Eye (tissue), 1 donor: ENCODE results near the gene SUN1.
"Not testable (repeated sequence)": the region's sequence is repeated elsewhere in the genome, so short reads cannot be mapped to it uniquely, and the experiment has no call there.

Experiments
- DNase-seq: peaks from one replicate; pipeline ENCODE4 v3.0.0-alpha.2; 2015

The SUN1 gene

DNA sequence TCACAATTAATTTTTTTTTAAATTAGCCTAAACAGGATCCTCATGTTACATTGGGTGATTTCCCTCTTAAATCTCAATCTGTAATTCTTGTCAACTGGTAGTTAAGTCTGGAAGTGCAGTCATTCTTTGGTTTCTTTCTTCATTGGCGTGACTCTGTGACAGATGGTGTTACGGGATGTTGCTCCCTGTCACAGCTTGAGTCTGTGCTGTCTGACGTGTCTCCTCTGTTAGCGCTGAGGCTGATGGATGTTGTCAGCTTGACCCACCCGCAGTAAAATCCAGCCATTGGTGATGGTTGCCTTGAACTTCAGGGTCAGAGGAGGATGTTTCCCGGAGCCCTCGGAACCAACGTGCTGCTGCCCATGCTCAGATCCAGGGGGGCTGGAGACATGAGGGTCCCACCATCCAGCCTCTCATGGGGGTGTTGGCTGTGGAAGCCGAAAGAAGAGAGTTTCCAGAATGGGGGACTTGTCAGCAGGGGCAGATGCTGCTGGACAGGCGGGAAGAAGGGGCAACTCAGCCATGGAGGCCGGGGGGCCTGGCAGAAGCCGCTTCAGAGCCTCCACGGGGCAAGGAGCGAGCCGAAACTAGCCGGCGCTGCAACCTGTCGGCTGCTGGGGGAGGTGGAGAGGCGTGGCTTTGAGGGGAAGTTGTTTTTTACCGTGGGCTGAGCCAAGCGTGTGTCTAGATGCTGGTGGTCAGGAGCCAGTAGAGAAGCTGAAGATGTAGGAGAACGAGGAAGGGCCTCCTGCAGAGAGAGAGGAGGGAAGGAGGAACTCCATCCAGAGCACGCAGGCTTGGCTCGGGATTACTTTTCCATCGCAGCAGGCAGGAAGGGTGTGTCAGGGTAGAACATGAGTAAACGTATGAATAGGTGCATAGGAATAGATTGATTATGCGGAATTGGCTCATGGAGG, 3.5 kb downstream of the SUN1 start:
- DNase-seq: peak; percentile 74

DNA sequence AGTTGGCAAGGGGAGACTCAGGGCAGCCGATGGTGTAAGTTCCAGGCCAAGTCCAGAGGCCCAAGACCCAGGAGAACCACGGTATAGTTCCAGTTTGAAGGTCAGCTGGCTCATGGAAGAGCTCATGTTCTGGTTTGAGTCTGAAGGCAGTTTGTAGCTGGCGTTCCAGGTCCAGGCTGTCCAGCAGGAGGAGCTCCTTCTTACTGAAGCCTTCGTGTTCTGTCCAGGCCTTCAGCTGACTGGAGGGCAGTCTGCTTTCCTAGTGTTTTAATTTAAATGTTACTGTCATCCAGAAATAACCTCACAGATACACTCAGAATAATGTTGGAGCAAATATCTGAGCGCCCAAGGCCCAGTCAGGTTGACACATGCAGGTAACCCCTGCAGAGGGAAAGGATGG, 4.2 kb downstream of the SUN1 start:
- DNase-seq: no peak

DNA sequence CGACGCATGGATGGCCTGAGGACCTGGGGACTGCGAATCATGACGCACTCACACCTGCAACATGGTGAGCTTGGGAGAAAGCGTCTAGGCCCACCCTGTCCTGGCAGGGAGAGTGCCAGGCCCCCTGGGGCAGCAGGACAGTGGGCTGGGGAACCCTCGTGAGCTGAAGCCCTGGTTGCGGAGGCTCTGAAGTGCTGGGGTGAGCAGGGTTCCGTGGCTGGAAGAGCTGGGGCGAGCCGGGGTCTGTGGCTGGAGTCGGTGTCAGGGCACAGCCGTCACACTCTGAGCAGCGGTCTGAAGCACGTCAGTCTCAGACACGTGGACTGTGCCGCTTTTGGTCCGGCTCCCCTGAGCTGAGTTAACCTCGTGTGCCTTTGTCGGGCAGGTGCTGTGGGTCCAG, 4.7 kb downstream of the SUN1 start:
- no peak for DNase-seq

DNA sequence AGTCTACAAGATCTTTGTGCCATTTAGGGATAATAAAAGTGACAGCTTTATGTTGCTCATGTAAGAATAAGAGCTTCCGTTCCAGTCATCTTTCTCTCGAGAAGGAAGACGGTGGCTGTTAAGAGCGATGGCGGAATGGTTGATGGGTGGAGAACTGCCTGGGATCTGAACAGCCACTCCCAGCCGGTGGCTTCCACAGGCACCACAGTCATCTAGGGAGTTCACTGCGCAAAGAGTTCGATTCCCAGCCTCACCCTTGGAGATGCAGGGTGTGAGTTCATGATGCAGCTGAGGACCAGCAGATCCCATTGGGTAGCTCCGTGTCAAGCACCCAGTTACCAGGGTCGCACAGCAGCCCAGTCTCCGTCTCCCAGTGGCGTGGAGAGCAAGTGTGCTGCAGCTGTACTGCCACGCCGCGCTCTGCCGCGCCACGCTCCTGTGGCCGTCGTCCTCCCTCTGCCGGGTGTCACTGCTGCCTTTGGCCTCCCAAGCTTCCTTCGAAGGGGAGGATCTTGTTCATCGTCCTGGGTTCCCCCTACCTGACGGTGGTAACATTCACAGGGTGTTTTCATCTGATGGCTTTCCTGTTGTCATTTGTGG, 7.8 kb downstream of the SUN1 start:
- DNase-seq: no peak

DNA sequence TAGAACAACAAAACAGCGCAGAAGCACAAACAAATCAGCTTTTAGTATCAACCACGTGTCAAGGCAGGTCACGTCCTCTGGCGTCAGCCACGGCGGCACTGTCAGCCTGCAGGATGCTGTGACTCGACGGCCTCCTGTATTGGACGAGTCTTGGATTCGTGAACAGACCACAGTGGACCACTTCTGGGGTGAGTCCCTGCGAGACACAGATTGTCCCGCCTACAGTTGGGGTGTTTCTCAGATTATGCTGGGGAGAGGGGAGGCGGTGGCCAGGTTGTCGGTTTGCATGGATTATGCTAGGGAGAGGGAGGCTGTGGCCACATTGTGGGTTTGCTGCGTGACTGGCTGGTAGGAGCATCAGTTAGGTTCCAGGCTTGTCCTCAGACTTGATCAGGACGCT, 9.7 kb downstream of the SUN1 start:
- DNase-seq: no peak

DNA sequence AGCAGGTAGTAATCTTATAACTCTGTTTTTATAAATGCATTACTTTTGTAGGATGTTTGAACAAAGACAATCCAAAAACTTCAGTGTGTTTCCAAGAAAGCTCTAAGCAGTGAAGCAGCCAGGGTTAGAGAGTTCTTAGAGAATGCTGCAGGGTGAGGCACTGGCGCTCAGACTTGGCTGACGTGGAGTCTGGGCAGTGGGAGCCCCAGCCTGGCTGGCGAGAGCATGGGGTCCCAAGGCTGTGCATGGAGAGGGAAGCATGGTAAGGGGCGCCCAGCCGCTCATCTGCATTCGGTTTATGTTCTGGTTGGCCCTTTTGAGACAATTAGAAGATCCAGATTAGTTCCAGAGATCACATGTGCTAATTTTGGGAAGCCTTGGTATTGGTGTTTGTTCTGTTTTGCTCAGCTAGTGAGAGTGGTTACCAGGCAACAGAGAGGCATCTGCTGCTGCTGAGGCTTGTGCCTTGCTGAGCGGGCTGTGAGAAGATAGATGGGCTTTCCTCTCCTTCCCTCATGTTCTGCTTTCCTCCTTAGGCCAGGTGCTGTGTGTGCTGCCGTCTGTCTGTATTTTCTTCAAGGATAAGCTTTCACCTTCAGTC, 10.3 kb downstream of the SUN1 start:
- no peak for DNase-seq

DNA sequence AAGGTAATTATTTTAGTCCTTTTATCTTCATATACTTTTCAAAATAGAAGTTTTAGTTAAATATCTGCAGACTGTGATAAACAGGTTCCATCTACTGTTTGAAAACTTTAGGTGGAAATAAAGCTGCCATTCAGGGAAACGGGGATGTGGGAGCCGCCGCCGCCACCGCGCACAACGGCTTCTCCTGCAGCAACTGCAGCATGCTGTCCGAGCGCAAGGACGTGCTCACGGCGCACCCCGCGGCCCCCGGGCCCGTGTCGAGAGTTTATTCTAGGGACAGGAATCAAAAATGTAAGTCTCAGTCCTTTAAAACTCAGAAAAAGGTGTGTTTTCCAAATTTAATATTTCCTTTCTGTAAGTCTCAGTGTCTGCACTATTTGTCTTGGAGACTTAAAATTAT, 11.0 kb downstream of the SUN1 start:
- no peak for DNase-seq

DNA sequence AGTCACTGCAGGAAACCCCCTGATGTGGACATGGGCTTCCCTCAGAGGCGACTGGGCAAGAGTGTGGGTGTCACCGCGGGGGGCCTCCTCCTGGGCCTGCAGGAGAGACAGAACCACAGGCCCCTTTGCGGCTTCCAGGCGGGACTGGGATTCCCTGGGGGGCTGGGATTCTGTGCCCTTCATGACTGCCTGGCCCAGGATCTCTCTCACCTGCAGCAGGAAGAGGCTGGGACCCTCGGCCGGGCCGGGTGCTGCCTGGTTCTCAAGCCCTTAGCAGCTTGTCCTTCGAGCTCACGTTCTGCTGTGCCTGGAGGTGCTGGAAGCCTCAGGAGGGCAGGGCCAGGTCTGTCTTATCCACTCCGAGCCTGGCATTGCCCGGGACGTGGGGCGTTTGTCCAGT, 11.8 kb downstream of the SUN1 start:
- DNase-seq: no peak

DNA sequence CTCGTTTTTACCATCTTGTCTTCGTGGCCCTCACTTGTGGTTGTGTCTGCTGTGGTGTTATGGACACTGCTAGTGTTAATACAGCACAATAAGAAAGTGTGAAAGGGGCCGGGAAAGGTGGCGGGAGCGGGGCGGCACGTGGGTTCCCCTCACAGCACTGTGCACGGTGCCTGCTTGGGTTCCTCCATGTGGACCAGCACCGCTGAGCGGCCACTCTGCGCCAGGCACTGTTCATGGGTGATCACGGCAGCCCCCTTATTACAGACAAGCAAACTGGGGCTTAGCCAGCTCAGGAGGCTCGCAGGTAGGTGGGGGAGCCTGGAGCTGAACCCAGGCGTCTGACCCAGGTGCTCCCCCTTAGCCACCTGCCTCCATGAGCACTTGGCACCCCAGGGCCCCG, 12.2 kb downstream of the SUN1 start:
- DNase-seq: no peak

DNA sequence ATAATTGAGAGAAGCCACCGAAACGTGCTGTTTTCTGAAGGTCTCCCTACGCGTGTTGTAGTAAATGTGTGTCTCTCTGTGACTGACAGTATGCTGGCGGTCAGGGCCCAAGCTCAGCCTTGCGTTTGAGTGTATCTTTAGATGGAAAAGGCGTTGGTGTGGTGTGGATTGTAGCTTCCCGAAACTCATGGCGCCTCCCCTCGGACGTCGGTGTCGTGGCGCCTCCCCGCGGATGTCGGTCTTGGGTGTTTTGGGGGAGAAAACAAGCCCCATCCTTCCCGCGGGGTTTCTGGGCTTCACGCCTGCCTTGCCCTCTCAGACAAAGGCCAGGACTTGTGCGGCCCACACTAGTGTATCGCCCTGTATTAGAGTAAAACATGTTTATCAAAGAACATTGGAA, 12.8 kb downstream of the SUN1 start:
- DNase-seq: no peak

DNA sequence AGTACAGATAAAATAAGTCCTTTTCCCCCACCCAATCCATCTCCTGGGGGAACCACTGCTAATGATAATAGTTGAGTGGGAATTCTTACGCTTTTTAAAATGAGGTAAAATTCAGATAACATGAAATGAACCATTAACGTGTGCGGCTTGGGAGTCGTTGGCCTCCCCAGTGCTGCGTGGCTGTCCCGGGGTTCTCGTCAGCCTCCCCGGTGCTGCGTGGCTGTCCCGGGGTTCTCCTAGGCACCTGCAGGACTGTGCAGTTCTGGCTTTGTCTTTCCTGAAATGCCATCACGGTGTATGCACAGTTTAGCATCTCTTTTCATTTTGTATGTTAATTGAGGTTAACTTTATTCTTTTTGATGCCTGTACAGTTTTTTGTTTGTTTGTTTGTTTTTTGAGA, 13.5 kb downstream of the SUN1 start:
- no peak for DNase-seq

DNA sequence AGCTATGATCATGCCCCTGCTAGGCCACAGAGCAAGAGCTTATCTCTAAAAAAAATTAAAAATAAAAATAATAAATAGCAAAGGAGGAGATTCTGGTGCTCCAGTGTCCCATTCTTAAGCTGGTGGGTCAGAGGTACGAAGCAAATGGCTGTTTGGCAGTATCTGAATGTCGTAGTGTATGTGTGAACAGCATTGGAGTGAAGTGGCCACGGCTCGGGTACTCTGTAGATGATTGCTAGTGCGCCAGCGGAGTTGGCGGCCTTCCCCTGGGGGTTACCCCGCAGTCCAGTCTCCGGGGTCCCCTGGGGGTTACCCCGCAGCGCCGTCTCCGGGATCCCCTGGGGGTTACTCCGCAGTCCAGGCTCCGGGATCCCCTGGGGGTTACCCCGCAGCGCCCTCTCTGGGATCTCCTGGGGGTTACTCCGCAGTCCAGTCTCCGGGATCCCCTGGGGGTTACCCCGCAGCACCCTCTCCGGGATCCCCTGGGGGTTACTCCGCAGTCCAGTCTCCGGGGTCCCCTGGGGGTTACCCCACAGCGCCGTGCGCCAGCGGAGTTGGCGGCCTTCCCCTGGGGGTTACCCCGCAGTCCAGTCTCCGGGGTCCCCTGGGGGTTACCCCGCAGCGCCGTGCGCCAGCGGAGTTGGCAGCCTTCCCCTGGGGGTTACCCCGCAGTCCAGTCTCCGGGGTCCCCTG, 14.8 kb downstream of the SUN1 start:
- not testable (repeated sequence) for DNase-seq

DNA sequence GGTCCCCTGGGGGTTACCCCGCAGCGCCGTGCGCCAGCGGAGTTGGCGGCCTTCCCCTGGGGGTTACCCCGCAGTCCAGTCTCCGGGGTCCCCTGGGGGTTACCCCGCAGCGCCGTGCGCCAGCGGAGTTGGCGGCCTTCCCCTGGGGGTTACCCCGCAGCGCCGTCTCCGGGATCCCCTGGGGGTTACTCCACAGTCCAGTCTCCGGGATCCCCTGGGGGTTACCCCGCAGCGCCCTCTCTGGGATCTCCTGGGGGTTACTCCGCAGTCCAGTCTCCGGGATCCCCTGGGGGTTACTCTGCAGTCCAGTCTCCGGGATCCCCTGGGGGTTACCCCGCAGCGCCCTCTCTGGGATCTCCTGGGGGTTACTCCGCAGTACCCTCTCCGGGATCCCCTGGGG, 15.5 kb downstream of the SUN1 start:
- not testable (repeated sequence) for DNase-seq

DNA sequence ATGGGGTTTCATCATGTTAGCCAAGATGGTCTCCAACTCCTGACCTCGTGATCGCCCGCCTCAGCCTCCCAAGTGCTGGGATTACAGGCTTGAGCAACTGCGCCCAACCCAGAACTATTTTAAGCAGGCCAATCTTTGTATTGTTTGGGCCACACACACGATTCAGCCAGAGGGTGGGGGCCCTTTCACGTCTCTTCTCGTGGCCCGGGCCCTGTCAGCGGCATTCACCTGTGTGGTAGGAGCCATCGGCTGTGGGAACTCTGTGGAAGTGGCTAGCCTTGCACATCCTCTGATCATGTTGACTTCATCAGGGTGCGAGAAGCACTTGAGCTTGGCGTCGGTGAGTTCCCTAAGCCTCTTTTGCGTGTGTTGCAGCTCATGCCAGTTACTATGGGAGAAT, 16.9 kb downstream of the SUN1 start:
- DNase-seq: no peak

DNA sequence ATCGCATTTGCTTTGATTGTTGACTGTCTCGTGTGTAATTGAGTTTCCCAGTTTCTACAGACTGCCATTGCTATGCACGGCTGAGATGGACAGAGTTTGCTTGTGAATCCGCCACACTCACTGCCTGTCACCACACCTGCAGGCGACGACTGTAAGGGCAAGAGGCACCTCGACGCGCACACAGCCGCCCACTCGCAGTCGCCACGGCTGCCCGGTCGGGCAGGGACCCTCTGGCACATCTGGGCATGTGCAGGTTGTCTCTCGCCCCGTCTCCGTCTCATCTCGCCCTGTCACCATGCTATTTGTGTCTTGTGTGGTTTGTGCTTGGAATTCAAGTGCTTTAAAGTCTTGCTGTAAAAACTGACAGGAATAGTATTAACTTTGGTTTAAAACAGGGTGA, 17.5 kb downstream of the SUN1 start:
- DNase-seq: no peak

DNA sequence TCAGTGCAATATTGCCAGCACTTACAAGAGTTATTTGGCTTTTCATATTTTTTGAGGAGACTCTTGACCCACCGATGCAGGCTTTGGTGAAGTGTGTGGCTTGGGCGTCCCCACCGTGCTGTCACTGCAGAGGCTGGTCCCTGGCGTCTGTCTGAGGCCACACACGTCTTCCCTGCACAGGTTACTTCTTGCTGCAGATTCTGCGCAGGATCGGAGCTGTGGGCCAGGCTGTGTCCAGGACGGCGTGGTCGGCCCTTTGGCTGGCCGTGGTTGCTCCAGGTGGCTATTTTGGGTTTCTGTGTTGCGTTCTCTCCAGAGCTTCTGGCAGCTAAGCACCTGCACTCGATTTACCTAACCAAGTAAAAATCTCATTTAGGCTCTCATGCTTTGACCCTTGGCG, 18.9 kb downstream of the SUN1 start:
- no peak for DNase-seq

DNA sequence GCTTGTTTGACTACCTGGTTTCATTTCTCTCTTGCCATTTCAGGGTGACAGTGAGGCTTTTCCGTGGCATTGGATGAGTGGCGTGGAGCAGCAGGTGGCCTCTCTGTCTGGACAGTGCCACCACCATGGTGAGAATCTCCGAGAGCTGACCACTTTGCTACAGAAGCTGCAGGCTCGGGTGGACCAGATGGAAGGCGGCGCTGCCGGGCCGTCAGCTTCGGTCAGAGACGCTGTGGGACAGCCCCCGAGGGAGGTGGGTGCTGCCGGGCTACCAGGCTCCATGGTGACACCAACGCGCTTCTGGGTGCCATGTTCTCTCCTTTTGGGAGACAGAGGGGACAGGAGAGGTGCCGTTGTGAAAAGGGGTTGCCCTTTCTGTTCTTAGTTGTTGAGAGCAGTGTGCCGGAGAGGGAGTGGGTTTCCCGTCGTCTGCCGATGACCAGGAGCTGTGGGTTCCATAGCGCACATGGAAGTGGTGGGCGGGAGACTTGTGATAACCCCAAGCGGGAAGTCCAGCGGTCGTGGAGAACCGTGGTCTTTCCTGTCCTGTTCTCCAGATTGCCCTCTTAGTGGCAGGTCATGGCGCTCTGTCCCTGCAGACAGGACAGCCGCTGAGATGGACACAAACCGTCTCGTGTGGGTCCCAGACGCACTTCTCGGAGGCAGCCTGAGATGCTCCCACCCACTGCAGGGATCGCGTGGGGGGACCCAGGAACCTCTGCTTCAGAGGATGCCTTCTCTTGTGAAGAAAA, 21.3 kb downstream of the SUN1 start:
- no peak for DNase-seq

DNA sequence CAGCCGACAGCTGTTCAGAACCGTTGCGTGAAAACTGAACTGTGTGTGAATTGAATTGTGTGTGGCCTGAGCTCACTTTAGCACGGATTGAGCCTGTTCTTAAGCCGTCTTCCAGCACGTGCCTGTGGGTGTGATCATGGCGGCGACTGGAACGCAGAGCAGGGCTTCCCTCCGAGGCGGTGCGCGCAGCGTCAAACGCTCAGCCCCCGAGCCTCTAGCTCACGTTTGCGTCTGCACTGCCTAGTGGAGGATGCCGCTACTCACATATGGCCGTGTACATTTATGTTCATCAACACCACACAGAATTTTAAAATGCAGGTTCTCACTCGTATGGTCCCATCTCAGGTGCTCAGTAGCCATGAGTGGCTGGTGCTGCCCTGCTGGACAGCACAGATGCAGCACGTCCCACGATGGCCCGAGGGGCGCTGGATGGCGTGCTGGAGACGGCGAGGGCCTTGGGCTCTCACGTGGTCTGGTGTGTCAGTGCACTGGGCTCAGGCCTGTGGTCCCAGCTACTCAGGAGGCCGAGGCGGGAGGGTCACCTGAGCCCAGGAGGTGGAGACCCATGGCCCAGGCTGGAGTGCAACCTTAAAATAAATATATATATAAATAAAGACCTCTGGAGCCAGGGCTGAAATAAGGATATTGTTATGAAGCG, 22.0 kb downstream of the SUN1 start:
- DNase-seq: no peak

DNA sequence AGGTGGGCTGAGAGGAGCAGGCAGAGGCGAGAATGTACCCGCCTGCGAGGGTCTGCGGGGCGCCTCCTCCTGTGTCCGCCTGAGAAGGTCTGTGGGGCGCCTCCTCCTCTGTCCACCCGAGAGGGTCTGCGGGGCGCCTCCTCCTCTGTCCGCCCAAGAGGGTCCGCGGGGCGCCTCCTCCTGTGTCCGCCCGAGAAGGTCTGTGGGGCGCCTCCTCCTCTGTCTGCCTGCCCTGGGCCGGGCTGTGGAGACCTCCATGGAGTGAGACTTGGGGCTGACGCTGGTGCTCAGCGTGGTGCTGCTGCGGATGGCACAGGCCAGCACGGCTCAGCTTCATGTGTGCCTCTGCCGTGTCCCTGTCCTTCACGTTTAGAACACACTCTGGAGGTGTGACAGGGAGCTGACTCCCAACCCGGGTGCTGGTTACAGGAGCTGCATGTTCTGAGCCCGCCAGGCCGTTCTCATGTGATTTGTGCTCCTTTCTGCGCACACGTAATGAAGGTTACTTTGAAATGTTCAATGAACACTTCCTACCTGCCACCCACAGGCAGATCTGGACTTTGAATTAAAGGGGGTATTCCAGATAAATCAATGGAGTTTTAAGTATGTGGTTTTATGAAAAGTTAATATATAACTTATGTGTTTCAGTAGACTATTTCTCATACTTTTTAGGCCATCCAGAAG, 23.6 kb downstream of the SUN1 start:
- DNase-seq: no peak

DNA sequence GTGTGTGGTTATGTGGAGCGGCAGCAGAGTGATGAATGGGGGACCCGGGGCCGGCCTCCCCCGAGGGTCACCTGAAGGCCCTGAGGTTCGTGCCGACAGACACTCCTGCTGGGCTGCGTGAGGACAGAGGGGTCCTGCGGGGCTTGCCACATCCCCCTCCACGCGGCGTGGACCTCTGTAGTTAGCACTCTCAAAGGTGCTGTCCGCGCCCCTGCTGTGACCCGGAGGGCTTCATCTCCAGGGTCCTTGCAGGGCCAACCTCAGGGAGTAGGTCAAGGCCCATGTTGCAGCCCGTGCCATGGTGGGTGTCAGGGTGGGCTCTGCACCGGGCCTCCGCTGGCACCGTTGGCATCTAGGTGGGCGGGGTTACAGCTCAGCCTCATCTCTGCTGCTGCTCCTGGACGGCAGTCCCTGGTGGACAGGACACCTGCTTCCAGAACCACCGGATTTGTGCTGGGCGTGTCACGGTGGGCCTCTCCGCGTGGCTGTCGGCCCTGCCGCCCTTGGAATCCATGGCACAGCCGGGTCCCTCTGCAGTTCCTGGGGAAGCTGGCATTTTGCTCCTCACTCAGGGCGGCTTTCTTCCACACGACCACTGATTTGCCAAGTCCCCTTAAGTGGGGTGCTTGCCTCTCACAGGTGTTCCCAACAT, 24.3 kb downstream of the SUN1 start:
- DNase-seq: no peak

DNA sequence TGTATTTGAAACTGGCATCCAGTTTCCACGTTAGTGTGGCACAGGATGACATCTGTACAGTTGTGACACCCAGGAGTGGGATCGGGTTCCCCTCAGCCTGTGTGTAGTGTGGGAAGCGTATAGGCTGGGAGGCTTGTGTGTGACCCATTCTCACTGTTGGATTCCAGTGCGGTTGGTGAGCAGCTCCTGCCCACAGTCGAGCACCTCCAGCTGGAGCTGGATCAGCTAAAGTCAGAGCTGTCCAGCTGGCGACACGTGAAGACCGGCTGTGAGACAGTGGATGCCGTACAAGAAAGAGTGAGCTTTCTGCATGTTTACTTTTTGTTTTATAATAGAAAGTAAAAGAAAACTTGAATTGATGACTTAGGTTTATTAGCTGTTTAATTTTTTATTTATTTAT, 25.4 kb downstream of the SUN1 start:
- no peak for DNase-seq
